Measurements from ENCODE around the gene PARD6G. TPM values are rescaled to one million over a fixed set of nuclear protein-coding genes. Genes with fewer than 3 reads are reported as not detected.

Gene PARD6G
- total RNA-seq, 2 donors from 2014 or later = 2.6 to 3.1 TPM

DNA sequence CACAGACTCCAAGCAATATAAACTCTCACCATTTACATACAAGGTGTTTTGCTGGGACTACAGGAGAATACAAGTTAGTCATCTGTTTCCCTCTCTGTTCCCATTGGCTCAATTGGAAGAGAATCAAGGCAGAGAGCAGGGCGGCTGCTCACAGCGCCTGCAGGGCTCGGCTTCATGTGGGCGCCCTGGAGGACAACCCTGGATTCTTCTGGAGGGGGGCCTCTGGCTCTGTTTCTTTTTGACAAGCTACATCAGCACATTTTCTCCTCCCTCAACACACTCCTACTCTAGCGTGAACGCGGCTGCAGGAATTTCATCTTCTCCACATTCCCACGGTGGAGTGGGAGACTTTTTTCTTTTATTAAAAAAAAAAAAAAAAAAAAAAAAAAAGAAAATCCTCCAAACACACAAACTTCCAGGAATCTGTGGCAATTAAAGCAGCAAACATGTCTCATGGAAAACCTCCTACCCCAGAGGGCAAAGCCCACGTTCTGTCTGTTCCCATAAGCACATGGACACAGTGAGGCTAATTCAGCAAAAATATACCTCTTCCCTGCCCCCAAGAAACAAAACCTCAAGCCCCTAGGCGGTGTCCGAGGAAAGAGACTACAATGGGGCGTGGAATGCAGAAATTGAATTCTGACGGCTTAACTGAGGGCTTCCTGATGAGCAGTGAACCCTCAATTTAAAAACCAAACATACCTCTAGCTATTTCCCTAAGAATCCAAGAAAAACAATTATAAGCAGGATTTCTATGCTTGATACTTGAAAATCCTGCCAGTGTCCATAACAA, 50.6 kb downstream of the PARD6G start:
- intact Hi-C loops (cut with DNase I) = no loop called here
- H3K4me3 ChIP-seq = no peak overlapping the region
- ATAC-seq = no peak
- TF ChIP-seq, protein P1, sequence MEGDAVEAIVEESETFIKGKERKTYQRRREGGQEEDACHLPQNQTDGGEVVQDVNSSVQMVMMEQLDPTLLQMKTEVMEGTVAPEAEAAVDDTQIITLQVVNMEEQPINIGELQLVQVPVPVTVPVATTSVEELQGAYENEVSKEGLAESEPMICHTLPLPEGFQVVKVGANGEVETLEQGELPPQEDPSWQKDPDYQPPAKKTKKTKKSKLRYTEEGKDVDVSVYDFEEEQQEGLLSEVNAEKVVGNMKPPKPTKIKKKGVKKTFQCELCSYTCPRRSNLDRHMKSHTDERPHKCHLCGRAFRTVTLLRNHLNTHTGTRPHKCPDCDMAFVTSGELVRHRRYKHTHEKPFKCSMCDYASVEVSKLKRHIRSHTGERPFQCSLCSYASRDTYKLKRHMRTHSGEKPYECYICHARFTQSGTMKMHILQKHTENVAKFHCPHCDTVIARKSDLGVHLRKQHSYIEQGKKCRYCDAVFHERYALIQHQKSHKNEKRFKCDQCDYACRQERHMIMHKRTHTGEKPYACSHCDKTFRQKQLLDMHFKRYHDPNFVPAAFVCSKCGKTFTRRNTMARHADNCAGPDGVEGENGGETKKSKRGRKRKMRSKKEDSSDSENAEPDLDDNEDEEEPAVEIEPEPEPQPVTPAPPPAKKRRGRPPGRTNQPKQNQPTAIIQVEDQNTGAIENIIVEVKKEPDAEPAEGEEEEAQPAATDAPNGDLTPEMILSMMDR (IDR thresholded peaks at IDR 0.05) = no peak
- no peak for TF ChIP-seq POLR2A (IDR thresholded peaks at IDR 0.05)
- no peaks in the 10 kb centered on the region for H3K9me3 ChIP-seq
- H3K4me1 ChIP-seq = no peaks in the 10 kb centered on the region
- no peaks in the 10 kb centered on the region for H3K27me3 ChIP-seq
- WGBS, 2 donors = 79% methylated on average over 13 of the region's 13 CpGs
- H3K36me3 ChIP-seq (replicated peaks in 1 of 2; ENCODE audit: insufficient read depth in 1 of 2, low read depth in 2 of 2) = no peaks in the 10 kb centered on the region
- peak in 1 of 4 donors; percentile 15 for DNase-seq
- H3K27ac ChIP-seq = no peak overlapping the region

DNA sequence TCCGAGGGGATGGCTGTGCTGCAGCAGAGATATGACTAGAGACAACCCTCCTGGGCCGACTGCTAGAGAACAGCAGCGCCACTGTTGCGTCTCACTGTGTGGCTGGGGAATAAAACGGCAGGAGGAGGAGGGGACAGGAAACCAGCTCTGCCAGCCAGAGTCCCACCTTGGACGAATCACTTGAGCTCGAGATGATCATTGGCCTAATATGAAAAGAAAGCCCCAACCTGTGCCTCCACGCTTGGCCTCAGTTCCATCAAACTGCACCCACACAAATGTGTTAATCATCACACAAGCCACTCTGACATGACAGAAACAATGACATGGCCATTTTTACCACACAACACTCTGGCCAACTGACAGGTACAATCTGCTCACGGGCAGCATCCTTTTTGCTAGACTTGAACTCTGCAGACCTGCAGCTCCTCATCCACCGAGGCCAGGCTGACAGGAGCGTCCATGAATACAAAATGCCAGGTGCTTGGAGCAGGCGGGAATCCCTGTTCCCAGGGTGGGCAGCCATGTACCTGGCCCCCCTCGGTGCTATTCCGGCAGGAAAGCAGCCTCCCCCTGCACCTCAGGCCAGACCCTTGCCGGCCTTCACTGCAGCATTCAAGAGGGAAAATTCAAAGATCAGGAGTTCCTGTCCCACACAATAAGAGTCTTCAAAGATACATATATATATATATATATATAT, 52.3 kb downstream of the PARD6G start:
- H3K4me3 ChIP-seq = no peak overlapping the region
- WGBS, 2 donors = 77 to 82% methylated on average over 15 of the region's 15 CpGs
- intact Hi-C loops (cut with DNase I) = no loop called here
- TF ChIP-seq POLR2A (IDR thresholded peaks at IDR 0.05) = no peak
- TF ChIP-seq, protein P1 (IDR thresholded peaks at IDR 0.05) = no peak
- DNase-seq = no peak
- H3K4me1 ChIP-seq = no peaks in the 10 kb centered on the region
- no peaks in the 10 kb centered on the region for H3K36me3 ChIP-seq (replicated peaks in 1 of 2; ENCODE audit: insufficient read depth in 1 of 2, low read depth in 2 of 2)
- ATAC-seq = no peak
- no peaks in the 10 kb centered on the region for H3K9me3 ChIP-seq
- no peak overlapping the region for H3K27ac ChIP-seq
- no peaks in the 10 kb centered on the region for H3K27me3 ChIP-seq

DNA sequence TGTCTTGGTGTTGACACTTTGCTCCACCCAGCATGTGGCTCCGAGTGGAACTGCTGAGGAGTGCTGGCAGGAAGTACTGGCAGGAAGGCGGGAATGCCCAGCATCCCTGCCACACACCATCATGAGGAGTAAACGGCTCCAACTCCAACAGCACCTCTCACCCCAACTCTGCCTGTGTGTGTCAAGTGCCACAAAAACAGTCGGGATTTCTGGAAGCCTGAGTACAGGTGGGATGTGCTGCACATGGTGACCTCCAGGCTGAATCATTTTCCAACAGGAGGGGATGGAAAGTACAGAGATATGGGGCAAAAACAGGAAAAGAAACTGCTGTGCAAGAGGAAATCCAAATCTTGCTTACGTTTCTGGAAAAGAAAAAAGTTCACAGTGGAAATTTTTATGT, 53.6 kb downstream of the PARD6G start:
- Histone ChIP-seq H3K4me3 (no peak overlapping the region), H3K36me3 (replicated peaks in 1 of 2; ENCODE audit: insufficient read depth in 1 of 2, low read depth in 2 of 2) (no peaks in the 10 kb centered on the region), H3K4me1 (no peaks in the 10 kb centered on the region), H3K27ac (no peak overlapping the region), H3K27me3 (no peaks in the 10 kb centered on the region), H3K9me3 (no peaks in the 10 kb centered on the region)
- WGBS, 2 donors = 65 to 72% methylated on average over 5 of the region's 5 CpGs
- DNase-seq (no peak), ATAC-seq (no peak)
- intact Hi-C loops (cut with DNase I) = no loop called here
- no peak for TF ChIP-seq POLR2A (IDR thresholded peaks at IDR 0.05)
- TF ChIP-seq, protein P1 (IDR thresholded peaks at IDR 0.05) = no peak

DNA sequence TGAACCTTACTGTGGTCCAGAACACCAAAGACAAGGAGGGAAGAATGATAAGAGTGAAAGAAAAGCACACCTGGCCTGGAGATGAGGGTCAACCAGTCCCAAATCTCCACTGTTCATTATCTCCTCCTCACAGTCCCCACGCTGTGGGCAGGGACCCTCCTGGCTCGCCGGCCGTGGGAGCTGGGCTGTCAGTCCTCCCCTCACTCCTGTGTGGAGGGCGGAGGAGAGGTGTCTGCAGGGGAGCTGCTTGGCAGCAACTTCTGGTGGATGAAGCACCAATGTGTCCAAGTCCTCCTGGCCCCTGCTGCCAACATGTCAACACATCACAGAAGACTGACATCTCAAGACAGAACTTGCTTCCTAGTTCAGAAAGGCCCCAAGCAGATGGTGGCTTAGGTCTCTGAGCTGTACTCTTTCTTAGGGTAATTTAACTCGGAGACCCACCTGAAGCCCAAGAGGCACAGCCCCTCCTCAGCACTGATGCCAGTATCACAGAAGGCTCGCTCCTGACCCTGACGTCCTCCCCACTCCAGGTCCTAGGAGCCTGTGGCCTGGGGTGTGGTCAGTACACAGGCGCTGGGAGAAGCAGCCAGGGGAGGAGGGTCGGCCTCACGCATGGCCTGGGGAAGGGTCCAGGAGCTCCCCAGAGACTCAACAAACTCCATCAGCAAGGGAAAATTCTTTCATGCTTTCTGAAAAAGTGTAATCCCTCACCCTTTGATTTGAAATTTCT, 54.5 kb downstream of the PARD6G start:
- WGBS, 2 donors = 81 to 92% methylated on average over 9 to 11 of the region's 11 CpGs
- no peak for ATAC-seq
- Histone ChIP-seq H3K36me3 (replicated peaks in 1 of 2; ENCODE audit: insufficient read depth in 1 of 2, low read depth in 2 of 2) (no peaks in the 10 kb centered on the region), H3K4me3 (no peak overlapping the region), H3K27ac (no peak overlapping the region), H3K27me3 (no peaks in the 10 kb centered on the region), H3K4me1 (no peaks in the 10 kb centered on the region), H3K9me3 (no peaks in the 10 kb centered on the region)
- no peak for DNase-seq
- intact Hi-C loops (cut with DNase I) = no loop called here
- no peak for TF ChIP-seq POLR2A (IDR thresholded peaks at IDR 0.05)
- TF ChIP-seq, protein P1 (IDR thresholded peaks at IDR 0.05) = no peak

Measured in body of pancreas (tissue), 4 donors.